CD4-positive, alpha-beta T cell treated with Interleukin-12 subunit alpha and Interleukin-12 subunit beta, for 1 hour (primary cell): ENCODE data around the gene UBE2E1.
"Not testable (repeated sequence)": the region's sequence is repeated elsewhere in the genome, so short reads cannot be mapped to it uniquely, and the experiment has no call there.

Experiments used
- DNase-seq: peaks from one replicate; pipeline ENCODE4 v3.0.0-alpha.2; 2020

UBE2E1 gene

GRCh38 chr3:23824699-23825444 lies 19.1 kb downstream of the UBE2E1 start:
- DNase-seq, result no peak

GRCh38 chr3:23825802-23826201 lies 20.0 kb downstream of the UBE2E1 start:
- no peak for DNase-seq

DNA sequence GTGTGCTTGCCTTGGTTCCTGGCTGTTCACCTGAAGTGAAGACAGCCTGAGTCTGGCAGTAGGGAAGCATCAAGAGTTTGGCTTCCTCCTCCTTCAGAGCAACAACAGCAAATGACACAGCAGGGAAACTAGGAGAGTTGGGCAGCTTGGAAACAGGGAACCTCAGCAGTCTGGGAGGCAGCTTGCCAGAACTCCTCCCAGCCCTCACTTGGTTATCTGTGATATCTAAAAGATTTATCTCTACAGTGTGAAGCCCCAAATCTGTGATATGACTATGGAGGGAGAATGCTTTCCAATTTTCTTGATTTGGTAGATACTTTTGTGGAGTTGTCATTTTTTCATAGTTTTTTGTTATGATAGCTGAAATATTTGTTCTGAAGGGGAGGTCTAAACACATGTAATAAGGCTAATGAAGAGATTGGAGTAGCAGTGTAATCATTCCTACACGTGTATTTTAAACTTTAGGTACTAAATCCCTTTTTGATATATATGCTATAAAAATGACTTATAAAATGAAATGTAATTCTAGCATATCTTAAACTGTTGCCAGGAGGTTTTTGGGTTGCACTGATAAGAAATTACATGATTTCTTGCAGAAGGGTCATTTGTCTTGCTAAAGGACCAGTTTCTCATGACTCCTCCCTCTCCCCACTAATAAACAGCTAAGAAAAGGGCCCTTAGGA lies 20.8 kb downstream of the UBE2E1 start:
- DNase-seq, result no peak

- no peak for DNase-seq
These were observed 23.6 kb downstream of the UBE2E1 start for GRCh38 chr3:23829242-23829934.

GRCh38 chr3:23830869-23831484 lies 25.2 kb downstream of the UBE2E1 start:
- no peak for DNase-seq

DNA sequence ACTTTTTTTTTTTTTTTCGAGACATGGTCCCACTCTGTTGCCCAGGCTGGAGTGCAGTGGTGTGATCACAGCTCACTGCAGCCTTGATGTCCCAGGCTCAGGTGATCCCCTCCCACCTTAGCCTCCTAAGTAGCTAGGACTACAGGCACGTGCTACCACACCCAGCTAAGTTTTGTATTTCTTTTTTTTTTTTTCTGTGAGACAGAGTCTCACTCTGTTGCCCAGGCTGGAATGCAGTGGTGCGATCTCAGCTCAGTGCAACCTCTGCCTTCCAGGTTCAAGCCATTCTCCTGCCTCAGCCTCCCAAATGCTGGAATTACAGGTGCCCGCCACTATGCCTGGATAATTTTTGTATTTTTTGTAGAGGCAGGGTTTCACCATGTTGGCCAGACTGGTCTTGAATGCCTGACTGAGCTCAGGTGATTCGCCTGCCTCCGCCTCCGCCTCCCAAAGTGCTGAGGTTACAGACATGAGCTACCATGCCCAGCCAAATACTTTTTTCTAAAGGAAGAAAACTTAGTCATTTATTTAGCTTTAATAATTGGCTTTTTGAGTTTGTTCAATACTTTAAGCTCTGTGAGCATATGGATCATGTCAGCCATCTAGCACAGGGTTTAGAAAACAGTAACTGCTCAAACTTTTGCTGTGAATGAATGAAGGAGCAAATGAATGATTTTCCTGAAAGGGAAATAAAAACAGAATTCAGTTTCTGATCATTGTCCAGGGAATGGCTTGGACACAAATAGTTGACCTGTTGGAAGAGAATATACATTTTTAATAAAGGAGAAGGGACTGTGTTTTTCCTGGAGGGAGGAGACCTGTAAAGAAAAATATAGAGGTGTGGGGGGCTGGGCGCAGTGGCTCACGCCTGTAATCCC lies 26.0 kb downstream of the UBE2E1 start:
- DNase-seq, result no peak

GRCh38 chr3:23832523-23832922 lies 26.8 kb downstream of the UBE2E1 start:
- DNase-seq, result no peak

DNA sequence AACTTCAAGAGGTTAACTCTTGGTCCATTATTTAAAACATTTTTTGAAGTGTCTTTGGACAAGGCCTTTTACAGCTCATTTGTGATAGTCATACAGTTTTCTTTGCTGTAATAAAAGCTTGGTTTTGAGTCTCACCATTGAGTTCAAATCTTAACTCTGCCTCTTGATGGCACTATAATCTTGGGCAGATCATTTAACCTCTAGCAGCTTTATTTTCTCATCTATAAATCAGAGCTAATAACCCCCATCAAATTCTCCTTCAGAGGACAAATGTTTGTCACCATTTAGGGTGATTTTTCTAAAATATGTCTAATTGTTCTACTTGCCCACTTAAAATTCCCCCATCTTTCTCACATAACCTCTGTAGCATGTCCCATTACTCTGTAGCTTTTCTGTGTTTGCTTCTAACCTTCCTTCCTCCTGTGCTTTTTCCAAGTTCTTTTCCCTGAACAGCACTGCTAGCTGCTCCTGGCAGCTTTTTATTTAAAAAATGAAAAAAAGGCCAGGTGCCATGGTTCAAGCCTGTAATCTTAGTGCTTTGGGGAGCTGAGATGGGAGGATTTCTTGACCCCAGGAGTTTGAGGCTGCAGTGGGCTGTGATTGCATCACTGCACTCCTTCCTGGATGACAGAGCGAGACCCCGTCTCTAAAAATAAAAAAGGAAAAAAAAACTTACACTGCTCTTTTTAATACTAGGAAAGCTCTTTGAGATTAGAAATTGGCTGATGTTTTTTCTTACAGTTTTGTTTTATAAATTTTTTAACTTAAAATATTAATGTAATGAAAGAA lies 28.5 kb downstream of the UBE2E1 start:
- no peak for DNase-seq

DNA sequence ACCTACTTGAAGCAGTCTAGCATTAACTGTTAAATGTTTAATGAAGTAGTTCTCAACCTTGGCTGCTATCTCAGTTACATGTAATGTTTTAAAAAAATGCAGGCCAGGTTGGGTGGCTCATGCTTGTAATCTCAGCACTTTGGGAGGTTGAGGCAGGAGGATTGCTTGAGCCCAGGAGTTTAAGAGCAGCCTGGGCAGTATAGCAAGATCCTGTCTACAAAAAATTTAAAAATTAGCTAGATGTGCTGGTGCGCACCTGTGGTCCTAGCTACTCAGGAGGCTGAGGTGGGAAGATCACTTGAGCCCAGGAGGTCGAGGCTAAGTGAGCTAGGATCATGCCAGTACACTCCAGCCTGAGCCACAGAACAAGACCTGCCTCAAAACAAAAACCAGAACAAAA lies 29.3 kb downstream of the UBE2E1 start:
- no peak for DNase-seq

DNA sequence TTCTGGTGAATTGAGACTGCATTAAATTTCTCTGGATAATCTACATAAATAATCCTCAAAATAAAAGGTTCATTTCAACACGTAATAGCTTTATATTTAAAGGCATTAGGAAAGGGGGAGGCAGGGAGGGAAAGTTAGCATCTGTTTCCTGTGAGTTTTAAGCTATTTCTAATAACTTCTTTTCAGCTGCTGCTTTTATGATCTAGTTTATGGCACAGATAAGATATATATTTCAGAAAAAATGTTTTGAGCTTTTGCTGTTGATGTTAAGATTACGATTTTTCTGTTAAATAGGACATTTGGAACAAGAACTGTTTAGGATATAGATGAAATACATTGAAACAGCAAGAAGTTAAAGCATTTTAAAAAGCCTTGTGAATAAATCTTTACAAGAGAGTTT lies 30.0 kb downstream of the UBE2E1 start:
- DNase-seq, result no peak

DNA sequence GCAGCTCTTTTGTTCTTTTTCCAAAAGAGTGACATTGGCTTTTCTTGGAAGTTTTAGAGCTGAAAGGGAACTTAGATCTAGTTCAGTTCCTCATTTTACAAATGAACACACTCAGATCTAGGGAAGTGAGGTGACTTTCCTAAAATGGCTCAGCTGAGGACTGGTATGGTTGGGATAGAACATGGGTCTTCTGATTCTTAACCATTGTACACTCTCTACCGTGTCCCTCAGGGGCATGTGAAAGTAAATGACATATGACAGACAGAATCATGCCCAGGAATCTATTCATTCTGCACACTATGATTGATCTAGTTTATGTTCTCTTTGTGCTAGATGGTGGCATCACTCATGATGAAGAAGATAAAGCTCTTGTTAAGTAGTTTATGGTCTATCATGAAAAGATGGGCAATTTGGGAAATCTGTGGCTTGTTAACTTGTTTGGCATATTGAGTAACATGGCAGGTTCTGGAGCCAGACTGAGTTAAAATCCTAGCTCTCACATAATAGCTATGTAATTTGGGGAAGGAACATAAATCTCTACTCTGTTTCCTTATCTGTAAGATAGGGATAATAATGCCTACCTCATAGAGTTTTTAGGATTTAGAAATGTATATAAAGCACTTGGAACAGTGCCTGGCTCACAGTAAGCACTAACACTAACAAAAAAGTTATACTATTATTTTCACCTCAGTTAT lies 30.9 kb downstream of the UBE2E1 start:
- no peak for DNase-seq

DNA sequence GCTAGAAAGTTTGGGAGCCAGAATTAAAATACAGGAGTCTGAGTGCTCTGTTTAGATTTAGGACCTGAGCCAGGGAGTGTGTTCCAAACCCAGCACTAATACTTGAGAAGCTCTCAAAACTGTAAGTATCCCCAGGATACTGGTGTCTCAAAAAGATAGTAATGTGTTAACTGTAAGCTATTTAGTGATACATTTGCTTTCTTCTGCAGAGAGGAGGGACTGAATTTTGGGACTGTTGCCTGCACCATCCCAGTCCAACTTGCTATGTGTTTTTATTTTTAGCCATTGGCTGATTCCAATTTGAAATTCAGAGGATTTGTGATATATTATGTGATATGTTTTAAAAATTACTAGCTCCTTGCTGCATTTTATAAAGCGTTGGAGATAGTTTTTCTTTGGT lies 31.5 kb downstream of the UBE2E1 start:
- DNase-seq, result no peak

DNA sequence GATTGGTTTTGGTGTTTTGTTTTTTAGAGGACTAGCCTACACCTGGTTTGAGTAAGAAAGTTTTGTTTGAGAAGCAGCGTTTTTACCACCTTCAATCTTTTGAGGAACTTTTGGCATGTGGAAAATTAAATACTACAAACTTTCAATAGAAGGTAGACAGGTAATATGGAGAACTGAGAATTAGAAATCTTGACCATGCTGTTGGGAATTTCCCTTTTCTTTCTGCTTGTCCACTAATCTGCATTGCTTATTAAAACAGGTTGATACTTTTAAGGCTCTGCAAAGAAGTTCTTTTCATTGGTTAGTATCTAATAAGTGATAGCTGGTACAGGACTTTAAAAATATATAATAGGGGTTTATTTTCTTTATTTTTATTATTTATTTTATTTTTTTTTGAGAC lies 31.9 kb downstream of the UBE2E1 start:
- DNase-seq, result no peak

DNA sequence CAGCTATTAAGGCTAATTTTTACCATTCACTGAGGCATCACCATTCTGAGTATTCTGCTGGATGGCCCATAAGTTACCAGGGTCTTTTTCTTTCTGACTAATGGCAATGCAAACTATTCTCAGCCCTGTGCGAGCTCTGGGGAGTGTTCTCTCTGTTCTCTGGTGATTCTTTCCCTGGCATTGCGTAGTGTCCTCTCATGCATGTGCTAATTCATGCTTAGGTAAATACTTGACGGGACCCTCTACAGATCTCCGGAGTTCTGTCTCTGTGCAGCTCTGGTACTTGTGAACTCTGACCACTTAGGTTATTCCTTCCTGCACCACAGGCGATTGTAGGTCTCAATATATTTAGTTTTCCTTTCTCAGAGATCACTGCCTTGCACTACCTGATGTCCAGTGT lies 34.8 kb downstream of the UBE2E1 start:
- no peak for DNase-seq

GRCh38 chr3:23843869-23844268 lies 38.1 kb downstream of the UBE2E1 start:
- DNase-seq, result no peak

GRCh38 chr3:23845326-23846216 lies 39.8 kb downstream of the UBE2E1 start:
- no peak for DNase-seq

DNA sequence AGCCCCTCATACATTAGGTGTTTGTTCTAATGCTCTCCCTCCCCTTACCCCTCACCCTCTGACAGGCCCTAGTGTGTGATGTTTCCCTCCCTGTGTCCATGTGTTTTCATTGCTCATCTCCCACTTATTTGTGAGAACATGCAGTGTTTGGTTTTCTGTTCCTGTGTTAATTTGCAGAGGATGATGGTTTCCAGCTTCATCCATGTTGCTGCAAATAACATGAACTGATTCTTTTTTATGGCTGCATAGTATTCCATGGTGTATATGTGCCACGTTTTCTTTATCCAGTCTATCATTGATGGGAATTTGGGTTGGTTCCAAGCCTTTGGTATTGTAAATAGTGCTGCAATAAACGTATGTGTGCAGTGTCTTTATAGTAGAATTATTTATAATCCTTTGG lies 43.7 kb downstream of the UBE2E1 start:
- DNase-seq, result not testable (repeated sequence)

- DNase-seq, result no peak
These were observed 50.5 kb downstream of the UBE2E1 start for GRCh38 chr3:23856286-23856685.

GRCh38 chr3:23859012-23859743 lies 53.4 kb downstream of the UBE2E1 start:
- no peak for DNase-seq
